Type B pancreatic cell (in vitro differentiated cells): ENCODE data around the gene ZNF385D. TPM values are rescaled to one million over a fixed set of nuclear protein-coding genes. Genes with fewer than 3 reads are reported as not detected.

Experiments used
- DNase-seq: peaks from one replicate; pipeline ENCODE4 v3.0.0; 2021; ENCODE audit warnings: mixed read lengths; ENCODE audit not compliant: unreplicated experiment; ENCODE audit errors: extremely low spot score
- H3K27ac Mint-ChIP-seq: 2 replicates; pipeline ENCODE4 v1.8.0; 2021; ENCODE audit warnings: mild to moderate bottlenecking, mixed read lengths
- H3K27me3 Mint-ChIP-seq: 2 replicates; pipeline ENCODE4 v1.8.0; 2021; ENCODE audit warnings: mixed read lengths
- H3K36me3 Mint-ChIP-seq: 2 replicates; pipeline ENCODE4 v1.8.0; 2021; ENCODE audit warnings: mixed read lengths
- H3K4me1 Mint-ChIP-seq: one replicate; pipeline ENCODE4 v1.8.0; 2021; ENCODE audit warnings: mixed read lengths; ENCODE audit not compliant: unreplicated experiment
- H3K4me3 Mint-ChIP-seq: 2 replicates; pipeline ENCODE4 v1.8.0; 2021; ENCODE audit warnings: mild to moderate bottlenecking, mixed read lengths
- H3K9me3 Mint-ChIP-seq: 2 replicates; pipeline ENCODE4 v1.8.0; 2021; ENCODE audit warnings: mixed read lengths
- total RNA-seq: library from RNA; stranded (reverse); gene quantifications from 2 replicates; pipeline ENCODE4 v1.2.1, GENCODE V29; 2021; ENCODE audit warnings: low replicate concordance
- TF ChIP-seq, protein P1 (sequence below): fragments of 200-600 bp; sonication (generic); conservative IDR thresholded peaks from 2 replicates; pipeline ENCODE4 v1.5.0; 2021; ENCODE audit warnings: antibody characterized with exemption, mild to moderate bottlenecking

ZNF385D gene
- total RNA-seq, 1 donor from 2014 or later: 7.5 TPM

DNA sequence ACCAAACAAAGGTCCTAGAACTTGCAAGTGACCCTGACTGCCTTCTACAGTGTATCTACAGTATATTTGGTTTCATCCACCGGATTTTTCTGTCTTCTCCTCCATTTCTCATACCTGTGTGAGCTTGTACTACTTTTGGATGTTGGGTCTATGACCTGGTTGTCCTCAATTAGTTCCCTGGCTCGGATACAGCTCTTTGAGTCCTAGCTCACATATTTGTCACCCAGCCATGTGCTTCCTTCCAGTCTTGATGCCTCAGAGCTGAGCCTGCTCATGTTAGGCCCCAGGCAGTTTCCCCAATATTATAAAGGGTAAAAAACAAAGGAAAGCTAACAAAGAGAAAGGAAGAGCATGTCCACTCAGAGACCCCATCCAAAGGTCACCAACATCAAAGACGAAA, 28.2 kb downstream of the ZNF385D start:
- Mint-ChIP-seq H3K9me3 (peaks cover 17% of the 10 kb centered on the region), H3K36me3 (no peaks in the 10 kb centered on the region), H3K4me1 (no peaks in the 10 kb centered on the region), H3K4me3 (no peak overlapping the region), H3K27ac (no peak overlapping the region), H3K27me3 (no peaks in the 10 kb centered on the region)
- TF ChIP-seq, protein P1, sequence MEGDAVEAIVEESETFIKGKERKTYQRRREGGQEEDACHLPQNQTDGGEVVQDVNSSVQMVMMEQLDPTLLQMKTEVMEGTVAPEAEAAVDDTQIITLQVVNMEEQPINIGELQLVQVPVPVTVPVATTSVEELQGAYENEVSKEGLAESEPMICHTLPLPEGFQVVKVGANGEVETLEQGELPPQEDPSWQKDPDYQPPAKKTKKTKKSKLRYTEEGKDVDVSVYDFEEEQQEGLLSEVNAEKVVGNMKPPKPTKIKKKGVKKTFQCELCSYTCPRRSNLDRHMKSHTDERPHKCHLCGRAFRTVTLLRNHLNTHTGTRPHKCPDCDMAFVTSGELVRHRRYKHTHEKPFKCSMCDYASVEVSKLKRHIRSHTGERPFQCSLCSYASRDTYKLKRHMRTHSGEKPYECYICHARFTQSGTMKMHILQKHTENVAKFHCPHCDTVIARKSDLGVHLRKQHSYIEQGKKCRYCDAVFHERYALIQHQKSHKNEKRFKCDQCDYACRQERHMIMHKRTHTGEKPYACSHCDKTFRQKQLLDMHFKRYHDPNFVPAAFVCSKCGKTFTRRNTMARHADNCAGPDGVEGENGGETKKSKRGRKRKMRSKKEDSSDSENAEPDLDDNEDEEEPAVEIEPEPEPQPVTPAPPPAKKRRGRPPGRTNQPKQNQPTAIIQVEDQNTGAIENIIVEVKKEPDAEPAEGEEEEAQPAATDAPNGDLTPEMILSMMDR: no peak
- no peak for DNase-seq

DNA sequence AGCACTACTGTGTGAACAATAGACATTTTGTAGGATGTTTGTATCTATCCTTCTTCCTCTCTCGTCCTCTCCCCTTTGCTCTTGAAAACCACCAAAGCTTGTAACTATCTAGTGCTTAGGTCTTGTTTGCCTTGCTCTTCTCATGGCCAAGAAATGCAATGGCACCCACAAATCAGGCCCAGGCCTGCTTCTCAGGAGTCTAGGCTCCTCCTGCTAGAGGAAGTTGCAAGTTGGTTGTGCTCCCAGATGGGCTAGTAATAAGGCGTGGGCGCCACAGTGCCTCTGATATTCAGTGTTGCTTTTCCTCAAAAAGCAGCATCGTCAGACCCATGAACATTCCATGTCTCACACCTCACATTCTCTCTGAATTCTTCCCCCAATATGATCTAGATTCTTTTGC, 28.7 kb downstream of the ZNF385D start:
- DNase-seq: no peak
- H3K4me1 Mint-ChIP-seq: no peaks in the 10 kb centered on the region
- no peak overlapping the region for H3K4me3 Mint-ChIP-seq
- no peak overlapping the region for H3K27ac Mint-ChIP-seq
- no peaks in the 10 kb centered on the region for H3K27me3 Mint-ChIP-seq
- H3K9me3 Mint-ChIP-seq: peaks cover 17% of the 10 kb centered on the region
- TF ChIP-seq, protein P1: no peak
- no peaks in the 10 kb centered on the region for H3K36me3 Mint-ChIP-seq

DNA sequence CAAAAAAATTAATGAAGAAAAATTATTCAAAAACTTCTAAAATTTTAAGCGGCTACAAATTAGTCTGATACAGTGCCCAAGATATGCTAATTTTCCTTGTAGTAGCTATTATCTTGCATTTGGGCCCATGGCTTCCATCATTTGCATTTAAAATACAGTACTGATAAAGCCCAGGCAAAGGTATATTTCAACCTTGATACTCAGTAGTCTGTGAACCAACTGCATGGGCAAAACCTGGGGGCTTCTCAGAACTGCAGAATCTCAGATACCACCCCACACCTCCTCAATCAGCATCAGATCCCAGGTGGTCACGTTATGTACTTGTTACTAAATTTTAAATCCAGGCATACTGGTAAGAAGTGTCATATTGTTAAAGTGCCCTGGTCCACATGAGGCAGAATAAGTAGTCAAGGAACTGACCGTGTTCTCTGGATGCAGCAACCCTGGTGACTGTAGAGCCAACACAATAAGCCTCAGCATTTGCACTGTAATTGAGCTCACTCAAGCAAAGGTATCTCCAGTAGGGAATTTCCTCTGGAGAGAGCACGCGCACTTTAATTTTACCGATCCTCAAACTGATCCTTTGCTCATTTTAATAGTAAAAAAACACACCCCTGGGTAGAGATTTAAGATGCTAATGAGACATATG, 31.9 kb downstream of the ZNF385D start:
- TF ChIP-seq, protein P1: no peak
- Mint-ChIP-seq H3K36me3 (peaks cover 5% of the 10 kb centered on the region), H3K27ac (no peak overlapping the region), H3K27me3 (no peaks in the 10 kb centered on the region), H3K4me3 (no peak overlapping the region), H3K9me3 (peaks cover 22% of the 10 kb centered on the region), H3K4me1 (no peaks in the 10 kb centered on the region)
- DNase-seq: no peak

DNA sequence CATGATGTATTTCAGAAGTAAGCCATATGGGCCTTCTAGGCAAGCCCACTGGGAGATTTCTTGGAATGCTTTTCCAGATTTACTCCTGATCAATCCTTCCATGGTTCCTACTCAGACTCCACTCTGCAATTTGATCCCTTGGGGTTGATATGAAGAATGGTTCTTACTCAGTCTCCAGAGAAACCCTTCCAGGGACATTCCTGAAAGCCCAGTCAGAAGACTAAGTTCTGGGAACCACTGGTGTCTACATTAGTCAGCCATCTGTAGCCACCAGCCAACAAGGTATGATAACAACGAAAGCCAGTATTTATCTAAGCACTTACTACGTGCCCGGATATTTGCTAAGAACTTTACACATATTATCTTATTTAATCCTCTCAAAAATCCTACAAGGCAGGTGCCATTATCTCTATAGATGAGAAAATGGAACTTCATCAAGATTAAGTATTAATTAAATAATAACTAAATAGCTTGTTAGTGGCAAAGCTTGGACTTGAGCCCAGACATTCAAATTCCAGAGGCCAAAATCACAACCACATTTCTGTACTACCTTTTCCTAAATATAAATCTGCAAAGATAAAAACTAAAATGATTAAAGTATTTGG, 32.7 kb downstream of the ZNF385D start:
- peaks cover 5% of the 10 kb centered on the region for H3K36me3 Mint-ChIP-seq
- no peak overlapping the region for H3K27ac Mint-ChIP-seq
- H3K4me3 Mint-ChIP-seq: no peak overlapping the region
- TF ChIP-seq, protein P1: no peak
- no peak for DNase-seq
- peaks cover 17% of the 10 kb centered on the region for H3K9me3 Mint-ChIP-seq
- no peaks in the 10 kb centered on the region for H3K27me3 Mint-ChIP-seq
- H3K4me1 Mint-ChIP-seq: no peaks in the 10 kb centered on the region

DNA sequence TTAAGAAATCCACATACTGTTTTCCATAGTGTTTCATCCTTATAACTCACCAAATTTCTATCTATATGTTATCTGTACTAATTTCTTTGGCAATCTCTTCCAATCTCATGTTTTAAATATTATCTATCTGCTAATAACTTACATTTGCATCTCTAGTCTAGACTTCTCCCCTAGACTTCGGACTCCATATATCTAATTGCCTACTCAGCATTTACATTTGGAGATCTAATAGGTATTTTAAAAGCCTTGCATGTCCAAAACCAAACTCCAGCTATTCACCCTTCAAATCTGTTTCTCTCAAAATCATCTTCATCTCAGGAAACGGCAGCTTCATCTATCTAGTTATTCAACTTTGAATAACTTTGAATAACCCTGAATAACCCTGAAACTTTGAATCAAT, 35.3 kb downstream of the ZNF385D start:
- TF ChIP-seq, protein P1: no peak
- no peak overlapping the region for H3K4me3 Mint-ChIP-seq
- H3K27ac Mint-ChIP-seq: no peak overlapping the region
- H3K9me3 Mint-ChIP-seq: peaks cover 10% of the 10 kb centered on the region
- no peaks in the 10 kb centered on the region for H3K27me3 Mint-ChIP-seq
- peaks cover 5% of the 10 kb centered on the region for H3K36me3 Mint-ChIP-seq
- no peaks in the 10 kb centered on the region for H3K4me1 Mint-ChIP-seq
- no peak for DNase-seq
